HEK293 (cell line): Measurements from ENCODE around the gene CARD14.

Experiments used
- GLI2 ChIP-seq: fragments of 450-650 bp; formaldehyde crosslinking; IDR thresholded peaks from 2 replicates; pipeline ENCODE4; 2017; ENCODE audit warnings: missing biosample characterization, missing genetic modification characterization, low read depth, borderline replicate concordance
- ZNF121 ChIP-seq: fragments of 450-650 bp; formaldehyde crosslinking; IDR thresholded peaks from 2 replicates; pipeline ENCODE4 v1.5.1; 2016; ENCODE audit warnings: missing biosample characterization, missing genetic modification characterization
- ZNF202 ChIP-seq: fragments of 450-650 bp; formaldehyde crosslinking; IDR thresholded peaks from 2 replicates; pipeline ENCODE4 v1.5.1; 2016; ENCODE audit warnings: missing biosample characterization, missing genetic modification characterization, borderline replicate concordance
- ZNF302 ChIP-seq: fragments of 450-650 bp; formaldehyde crosslinking; IDR thresholded peaks from 2 replicates; pipeline ENCODE4 v1.5.1; 2016; ENCODE audit warnings: missing biosample characterization, missing genetic modification characterization, low read depth
- ZNF416 ChIP-seq: fragments of 450-650 bp; formaldehyde crosslinking; IDR thresholded peaks from 2 replicates; pipeline ENCODE4 v1.5.1; 2016; ENCODE audit warnings: missing biosample characterization, missing genetic modification characterization
- ZSCAN30 ChIP-seq: fragments of 450-650 bp; IDR thresholded peaks from 2 replicates; pipeline ENCODE4 v1.5.1; 2018; ENCODE audit warnings: missing biosample characterization, mild to moderate bottlenecking, missing genetic modification characterization, moderate library complexity
- TF ChIP-seq, protein P1 (sequence below): fragments of 450-650 bp; formaldehyde crosslinking; IDR thresholded peaks from 2 replicates; pipeline ENCODE4 v1.5.1; 2016; ENCODE audit warnings: missing biosample characterization, missing genetic modification characterization
- TF ChIP-seq, protein P2 (sequence below): fragments of 450-650 bp; formaldehyde crosslinking; IDR thresholded peaks from 2 replicates; pipeline ENCODE4 v1.5.1; 2016; ENCODE audit warnings: missing biosample characterization, missing genetic modification characterization
- TF ChIP-seq, protein P3 (sequence below): sonication (generic); formaldehyde crosslinking; IDR thresholded peaks from 2 replicates; pipeline ENCODE4 v1.8.1; 2022; ENCODE audit warnings: mild to moderate bottlenecking, moderate library complexity, missing genetic modification reagents
- TF ChIP-seq, protein P4 (sequence below): fragments of 450-650 bp; formaldehyde crosslinking; IDR thresholded peaks from 2 replicates; pipeline ENCODE4 v1.5.1; 2016; ENCODE audit warnings: missing biosample characterization, missing genetic modification characterization
- TF ChIP-seq, protein P5 (sequence below): fragments of 450-650 bp; formaldehyde crosslinking; IDR thresholded peaks from 2 replicates; pipeline ENCODE4 v1.5.1; 2016; ENCODE audit warnings: missing biosample characterization, missing genetic modification characterization, low read depth
- TF ChIP-seq, protein P6 (sequence below): fragments of 450-650 bp; IDR thresholded peaks from 2 replicates; pipeline ENCODE4 v1.5.1; 2018; ENCODE audit warnings: missing biosample characterization, missing genetic modification characterization
- TF ChIP-seq, protein P7 (sequence below): fragments of 450-650 bp; formaldehyde crosslinking; IDR thresholded peaks from 2 replicates; pipeline ENCODE4 v1.5.1; 2016; ENCODE audit warnings: missing biosample characterization, missing genetic modification characterization

DNA sequence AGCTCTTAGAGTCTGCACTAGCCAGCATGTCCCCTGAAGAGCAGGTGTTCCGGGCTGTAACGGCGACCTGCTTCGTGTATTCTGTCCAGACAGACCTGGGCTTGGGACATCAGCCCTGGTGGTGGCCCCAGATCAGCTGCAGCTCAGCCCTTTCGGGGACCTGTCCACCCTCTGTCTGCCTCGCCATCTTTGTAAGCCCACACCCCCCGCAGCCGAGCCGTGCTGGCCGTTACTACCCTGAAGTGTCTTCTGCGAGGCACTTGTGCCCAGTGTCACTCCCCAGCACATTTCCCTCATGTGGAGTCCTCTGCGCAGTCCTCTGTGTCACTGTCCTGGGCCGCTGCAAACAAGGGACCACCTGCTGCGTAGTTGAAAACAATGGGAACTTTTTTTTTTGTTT is 10.4 kb downstream of the CARD14 start:
- TF ChIP-seq, protein P1, sequence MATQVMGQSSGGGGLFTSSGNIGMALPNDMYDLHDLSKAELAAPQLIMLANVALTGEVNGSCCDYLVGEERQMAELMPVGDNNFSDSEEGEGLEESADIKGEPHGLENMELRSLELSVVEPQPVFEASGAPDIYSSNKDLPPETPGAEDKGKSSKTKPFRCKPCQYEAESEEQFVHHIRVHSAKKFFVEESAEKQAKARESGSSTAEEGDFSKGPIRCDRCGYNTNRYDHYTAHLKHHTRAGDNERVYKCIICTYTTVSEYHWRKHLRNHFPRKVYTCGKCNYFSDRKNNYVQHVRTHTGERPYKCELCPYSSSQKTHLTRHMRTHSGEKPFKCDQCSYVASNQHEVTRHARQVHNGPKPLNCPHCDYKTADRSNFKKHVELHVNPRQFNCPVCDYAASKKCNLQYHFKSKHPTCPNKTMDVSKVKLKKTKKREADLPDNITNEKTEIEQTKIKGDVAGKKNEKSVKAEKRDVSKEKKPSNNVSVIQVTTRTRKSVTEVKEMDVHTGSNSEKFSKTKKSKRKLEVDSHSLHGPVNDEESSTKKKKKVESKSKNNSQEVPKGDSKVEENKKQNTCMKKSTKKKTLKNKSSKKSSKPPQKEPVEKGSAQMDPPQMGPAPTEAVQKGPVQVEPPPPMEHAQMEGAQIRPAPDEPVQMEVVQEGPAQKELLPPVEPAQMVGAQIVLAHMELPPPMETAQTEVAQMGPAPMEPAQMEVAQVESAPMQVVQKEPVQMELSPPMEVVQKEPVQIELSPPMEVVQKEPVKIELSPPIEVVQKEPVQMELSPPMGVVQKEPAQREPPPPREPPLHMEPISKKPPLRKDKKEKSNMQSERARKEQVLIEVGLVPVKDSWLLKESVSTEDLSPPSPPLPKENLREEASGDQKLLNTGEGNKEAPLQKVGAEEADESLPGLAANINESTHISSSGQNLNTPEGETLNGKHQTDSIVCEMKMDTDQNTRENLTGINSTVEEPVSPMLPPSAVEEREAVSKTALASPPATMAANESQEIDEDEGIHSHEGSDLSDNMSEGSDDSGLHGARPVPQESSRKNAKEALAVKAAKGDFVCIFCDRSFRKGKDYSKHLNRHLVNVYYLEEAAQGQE (tag by site-specific recombination): no peak
- TF ChIP-seq, protein P2, sequence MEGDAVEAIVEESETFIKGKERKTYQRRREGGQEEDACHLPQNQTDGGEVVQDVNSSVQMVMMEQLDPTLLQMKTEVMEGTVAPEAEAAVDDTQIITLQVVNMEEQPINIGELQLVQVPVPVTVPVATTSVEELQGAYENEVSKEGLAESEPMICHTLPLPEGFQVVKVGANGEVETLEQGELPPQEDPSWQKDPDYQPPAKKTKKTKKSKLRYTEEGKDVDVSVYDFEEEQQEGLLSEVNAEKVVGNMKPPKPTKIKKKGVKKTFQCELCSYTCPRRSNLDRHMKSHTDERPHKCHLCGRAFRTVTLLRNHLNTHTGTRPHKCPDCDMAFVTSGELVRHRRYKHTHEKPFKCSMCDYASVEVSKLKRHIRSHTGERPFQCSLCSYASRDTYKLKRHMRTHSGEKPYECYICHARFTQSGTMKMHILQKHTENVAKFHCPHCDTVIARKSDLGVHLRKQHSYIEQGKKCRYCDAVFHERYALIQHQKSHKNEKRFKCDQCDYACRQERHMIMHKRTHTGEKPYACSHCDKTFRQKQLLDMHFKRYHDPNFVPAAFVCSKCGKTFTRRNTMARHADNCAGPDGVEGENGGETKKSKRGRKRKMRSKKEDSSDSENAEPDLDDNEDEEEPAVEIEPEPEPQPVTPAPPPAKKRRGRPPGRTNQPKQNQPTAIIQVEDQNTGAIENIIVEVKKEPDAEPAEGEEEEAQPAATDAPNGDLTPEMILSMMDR (tag by site-specific recombination): no peak
- TF ChIP-seq, protein P3, sequence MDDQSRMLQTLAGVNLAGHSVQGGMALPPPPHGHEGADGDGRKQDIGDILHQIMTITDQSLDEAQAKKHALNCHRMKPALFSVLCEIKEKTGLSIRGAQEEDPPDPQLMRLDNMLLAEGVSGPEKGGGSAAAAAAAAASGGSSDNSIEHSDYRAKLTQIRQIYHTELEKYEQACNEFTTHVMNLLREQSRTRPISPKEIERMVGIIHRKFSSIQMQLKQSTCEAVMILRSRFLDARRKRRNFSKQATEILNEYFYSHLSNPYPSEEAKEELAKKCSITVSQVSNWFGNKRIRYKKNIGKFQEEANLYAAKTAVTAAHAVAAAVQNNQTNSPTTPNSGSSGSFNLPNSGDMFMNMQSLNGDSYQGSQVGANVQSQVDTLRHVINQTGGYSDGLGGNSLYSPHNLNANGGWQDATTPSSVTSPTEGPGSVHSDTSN (CRISPR knock-in tag): no peak
- TF ChIP-seq GLI2 (tag by site-specific recombination): no peak
- TF ChIP-seq, protein P4, sequence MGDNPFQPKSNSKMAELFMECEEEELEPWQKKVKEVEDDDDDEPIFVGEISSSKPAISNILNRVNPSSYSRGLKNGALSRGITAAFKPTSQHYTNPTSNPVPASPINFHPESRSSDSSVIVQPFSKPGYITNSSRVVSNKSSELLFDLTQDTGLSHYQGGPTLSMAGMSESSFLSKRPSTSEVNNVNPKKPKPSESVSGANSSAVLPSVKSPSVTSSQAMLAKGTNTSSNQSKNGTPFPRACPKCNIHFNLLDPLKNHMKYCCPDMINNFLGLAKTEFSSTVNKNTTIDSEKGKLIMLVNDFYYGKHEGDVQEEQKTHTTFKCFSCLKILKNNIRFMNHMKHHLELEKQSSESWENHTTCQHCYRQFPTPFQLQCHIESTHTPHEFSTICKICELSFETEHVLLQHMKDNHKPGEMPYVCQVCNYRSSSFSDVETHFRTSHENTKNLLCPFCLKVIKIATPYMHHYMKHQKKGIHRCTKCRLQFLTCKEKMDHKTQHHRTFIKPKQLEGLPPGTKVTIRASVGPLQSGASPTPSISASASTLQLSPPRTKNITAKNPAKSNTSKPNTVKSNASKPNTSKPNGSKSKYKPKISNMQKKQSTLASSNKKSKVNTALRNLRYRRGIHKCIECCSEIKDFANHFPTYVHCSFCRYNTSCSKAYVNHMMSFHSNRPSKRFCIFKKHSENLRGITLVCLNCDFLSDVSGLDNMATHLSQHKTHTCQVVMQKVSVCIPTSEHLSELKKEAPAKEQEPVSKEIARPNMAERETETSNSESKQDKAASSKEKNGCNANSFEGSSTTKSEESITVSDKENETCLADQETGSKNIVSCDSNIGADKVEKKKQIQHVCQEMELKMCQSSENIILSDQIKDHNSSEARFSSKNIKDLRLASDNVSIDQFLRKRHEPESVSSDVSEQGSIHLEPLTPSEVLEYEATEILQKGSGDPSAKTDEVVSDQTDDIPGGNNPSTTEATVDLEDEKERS (tag by site-specific recombination): no peak
- TF ChIP-seq ZNF202 (tag by site-specific recombination): no peak
- no peak for TF ChIP-seq ZNF302
- TF ChIP-seq, protein P5, sequence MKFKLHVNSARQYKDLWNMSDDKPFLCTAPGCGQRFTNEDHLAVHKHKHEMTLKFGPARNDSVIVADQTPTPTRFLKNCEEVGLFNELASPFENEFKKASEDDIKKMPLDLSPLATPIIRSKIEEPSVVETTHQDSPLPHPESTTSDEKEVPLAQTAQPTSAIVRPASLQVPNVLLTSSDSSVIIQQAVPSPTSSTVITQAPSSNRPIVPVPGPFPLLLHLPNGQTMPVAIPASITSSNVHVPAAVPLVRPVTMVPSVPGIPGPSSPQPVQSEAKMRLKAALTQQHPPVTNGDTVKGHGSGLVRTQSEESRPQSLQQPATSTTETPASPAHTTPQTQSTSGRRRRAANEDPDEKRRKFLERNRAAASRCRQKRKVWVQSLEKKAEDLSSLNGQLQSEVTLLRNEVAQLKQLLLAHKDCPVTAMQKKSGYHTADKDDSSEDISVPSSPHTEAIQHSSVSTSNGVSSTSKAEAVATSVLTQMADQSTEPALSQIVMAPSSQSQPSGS (tag by site-specific recombination): no peak
- no peak for TF ChIP-seq ZNF416 (tag by site-specific recombination)
- no peak for TF ChIP-seq ZSCAN30
- TF ChIP-seq, protein P6, sequence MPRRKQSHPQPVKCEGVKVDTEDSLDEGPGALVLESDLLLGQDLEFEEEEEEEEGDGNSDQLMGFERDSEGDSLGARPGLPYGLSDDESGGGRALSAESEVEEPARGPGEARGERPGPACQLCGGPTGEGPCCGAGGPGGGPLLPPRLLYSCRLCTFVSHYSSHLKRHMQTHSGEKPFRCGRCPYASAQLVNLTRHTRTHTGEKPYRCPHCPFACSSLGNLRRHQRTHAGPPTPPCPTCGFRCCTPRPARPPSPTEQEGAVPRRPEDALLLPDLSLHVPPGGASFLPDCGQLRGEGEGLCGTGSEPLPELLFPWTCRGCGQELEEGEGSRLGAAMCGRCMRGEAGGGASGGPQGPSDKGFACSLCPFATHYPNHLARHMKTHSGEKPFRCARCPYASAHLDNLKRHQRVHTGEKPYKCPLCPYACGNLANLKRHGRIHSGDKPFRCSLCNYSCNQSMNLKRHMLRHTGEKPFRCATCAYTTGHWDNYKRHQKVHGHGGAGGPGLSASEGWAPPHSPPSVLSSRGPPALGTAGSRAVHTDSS (tag by site-specific recombination): no peak
- no peak for TF ChIP-seq ZNF121 (tag by site-specific recombination)
- TF ChIP-seq, protein P7, sequence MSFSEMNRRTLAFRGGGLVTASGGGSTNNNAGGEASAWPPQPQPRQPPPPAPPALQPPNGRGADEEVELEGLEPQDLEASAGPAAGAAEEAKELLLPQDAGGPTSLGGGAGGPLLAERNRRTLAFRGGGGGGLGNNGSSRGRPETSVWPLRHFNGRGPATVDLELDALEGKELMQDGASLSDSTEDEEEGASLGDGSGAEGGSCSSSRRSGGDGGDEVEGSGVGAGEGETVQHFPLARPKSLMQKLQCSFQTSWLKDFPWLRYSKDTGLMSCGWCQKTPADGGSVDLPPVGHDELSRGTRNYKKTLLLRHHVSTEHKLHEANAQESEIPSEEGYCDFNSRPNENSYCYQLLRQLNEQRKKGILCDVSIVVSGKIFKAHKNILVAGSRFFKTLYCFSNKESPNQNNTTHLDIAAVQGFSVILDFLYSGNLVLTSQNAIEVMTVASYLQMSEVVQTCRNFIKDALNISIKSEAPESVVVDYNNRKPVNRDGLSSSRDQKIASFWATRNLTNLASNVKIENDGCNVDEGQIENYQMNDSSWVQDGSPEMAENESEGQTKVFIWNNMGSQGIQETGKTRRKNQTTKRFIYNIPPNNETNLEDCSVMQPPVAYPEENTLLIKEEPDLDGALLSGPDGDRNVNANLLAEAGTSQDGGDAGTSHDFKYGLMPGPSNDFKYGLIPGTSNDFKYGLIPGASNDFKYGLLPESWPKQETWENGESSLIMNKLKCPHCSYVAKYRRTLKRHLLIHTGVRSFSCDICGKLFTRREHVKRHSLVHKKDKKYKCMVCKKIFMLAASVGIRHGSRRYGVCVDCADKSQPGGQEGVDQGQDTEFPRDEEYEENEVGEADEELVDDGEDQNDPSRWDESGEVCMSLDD (tag by site-specific recombination): no peak
